Colonic mucosa (tissue), 4 donors: ENCODE results near the gene SRSF11. TPM values are rescaled to one million over a fixed set of nuclear protein-coding genes. Genes with fewer than 3 reads are reported as not detected.

Experiments used
- DNase-seq: peaks from one replicate; pipeline ENCODE4 v3.0.0-alpha.2; 2020
- H3K27ac ChIP-seq: fragments of 200-600 bp; one replicate; pipeline ENCODE4 v1.8.0; 2021
- H3K27me3 ChIP-seq: fragments of 200-600 bp; one replicate; pipeline ENCODE4 v1.8.0; 2021
- H3K36me3 ChIP-seq: fragments of 200-600 bp; one replicate; pipeline ENCODE4 v1.8.0; 2021
- H3K4me1 ChIP-seq: fragments of 200-600 bp; one replicate; pipeline ENCODE4 v1.8.0; 2021; ENCODE audit warnings: mild to moderate bottlenecking
- H3K4me3 ChIP-seq: fragments of 200-600 bp; one replicate; pipeline ENCODE4 v1.8.0; 2021
- H3K9ac ChIP-seq, 2 donors: one replicate each; pipeline ENCODE4 v1.7.0; 2013; ENCODE audit warnings: control low read depth in 2 of 2, low read depth in 2 of 2, low read length in 2 of 2
- H3K9me3 ChIP-seq: fragments of 200-600 bp; one replicate; pipeline ENCODE4 v1.8.0; 2021
- intact Hi-C: fragments of 100-400 bp; cut with DNase I; formaldehyde crosslinking; loops from one replicate; pipeline ENCODE4 v1.14.1; 2022
- total RNA-seq, 2 donors: library from RNA; stranded (reverse); fragmentation: NEBNext Ultra II Directional in 1 of 2; extraction: Animal tissue kit (Norgen Biotek cat#: 25700) in 1 of 2; gene quantifications; one replicate each; pipeline ENCODE4 v1.2.1, GENCODE V29; 2021
- TF ChIP-seq, protein P1 (sequence below): fragments of 200-600 bp; IDR thresholded peaks from one replicate; pipeline ENCODE4 v1.8.0; 2022; ENCODE audit warnings: antibody characterized with exemption, mild to moderate bottlenecking
- donor health status: healthy.
- donor health status: DM: no; HTN: no; CAD: no.
- donor health status: DM: no; HTN: no; CAD: no.

SRSF11 gene
- total RNA-seq, 2 donors from 2014 or later: 100 to 116 TPM

DNA sequence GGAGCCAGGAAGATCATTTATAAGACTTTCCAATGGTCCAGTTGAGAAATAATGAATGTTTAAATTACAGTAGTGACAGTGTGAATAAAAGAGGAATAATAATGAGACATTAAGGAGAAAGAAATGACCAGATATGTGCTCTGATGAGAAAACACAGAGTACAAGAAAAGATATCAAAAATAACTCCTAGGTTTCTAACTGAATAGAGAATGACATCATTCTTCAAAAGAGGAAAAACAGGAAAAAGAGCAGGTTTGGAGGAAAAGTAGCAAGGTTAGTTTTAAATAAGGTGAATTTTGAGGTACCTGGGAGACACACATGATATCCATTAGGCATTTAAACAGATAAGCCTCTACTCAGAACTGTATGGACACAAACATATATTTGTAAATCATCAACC is 78.3 kb downstream of the SRSF11 start:
- Histone ChIP-seq H3K9ac (no peak overlapping the region), H3K27ac (no peak overlapping the region), H3K4me1 (no peaks in the 10 kb centered on the region)

More for the DNA sequence above, 78.3 kb downstream of the SRSF11 start:
- no peak for DNase-seq
- TF ChIP-seq, protein P1, sequence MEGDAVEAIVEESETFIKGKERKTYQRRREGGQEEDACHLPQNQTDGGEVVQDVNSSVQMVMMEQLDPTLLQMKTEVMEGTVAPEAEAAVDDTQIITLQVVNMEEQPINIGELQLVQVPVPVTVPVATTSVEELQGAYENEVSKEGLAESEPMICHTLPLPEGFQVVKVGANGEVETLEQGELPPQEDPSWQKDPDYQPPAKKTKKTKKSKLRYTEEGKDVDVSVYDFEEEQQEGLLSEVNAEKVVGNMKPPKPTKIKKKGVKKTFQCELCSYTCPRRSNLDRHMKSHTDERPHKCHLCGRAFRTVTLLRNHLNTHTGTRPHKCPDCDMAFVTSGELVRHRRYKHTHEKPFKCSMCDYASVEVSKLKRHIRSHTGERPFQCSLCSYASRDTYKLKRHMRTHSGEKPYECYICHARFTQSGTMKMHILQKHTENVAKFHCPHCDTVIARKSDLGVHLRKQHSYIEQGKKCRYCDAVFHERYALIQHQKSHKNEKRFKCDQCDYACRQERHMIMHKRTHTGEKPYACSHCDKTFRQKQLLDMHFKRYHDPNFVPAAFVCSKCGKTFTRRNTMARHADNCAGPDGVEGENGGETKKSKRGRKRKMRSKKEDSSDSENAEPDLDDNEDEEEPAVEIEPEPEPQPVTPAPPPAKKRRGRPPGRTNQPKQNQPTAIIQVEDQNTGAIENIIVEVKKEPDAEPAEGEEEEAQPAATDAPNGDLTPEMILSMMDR: no peak
- Histone ChIP-seq H3K36me3 (peaks cover 14% of the 10 kb centered on the region), H3K27me3 (no peaks in the 10 kb centered on the region), H3K4me3 (no peak overlapping the region), H3K9me3 (no peaks in the 10 kb centered on the region)
- intact Hi-C loops: no loop called here

Other genes starting within 250 kb of the SRSF11 start
- gene LRRC40, start 15.8 kb upstream of the SRSF11 start, total RNA-seq: 10 to 100 TPM; 10.2 to 10.7 TPM
- gene ANKRD13C, start 133.3 kb downstream of the SRSF11 start, total RNA-seq: 10 to 100 TPM; 22.0 to 23.8 TPM
- 10 to 100 TPM; 10.7 to 16.6 TPM for gene CTH, start 189.9 kb downstream of the SRSF11 start, total RNA-seq